GM12878 (cell line): ENCODE results near the gene FBXL3. TPM values are rescaled to one million over a fixed set of nuclear protein-coding genes. Genes with fewer than 3 reads are reported as not detected.

Experiments
- ATAC-seq: fragments of 200-7000 bp; cut with Tn5 transposase; 3 replicates; pipeline ENCODE4 v1.9.1; 2020; ENCODE audit warnings: mild to moderate bottlenecking, moderate library complexity
- BruUV-seq: library from RNA; stranded (reverse); fragments of 400-500 nt; replicated peaks from 2 replicates; lab custom pipeline; 2021; lab: Mats Ljungman, UMichigan
- CTCF ChIA-PET: fragments of 300-600 bp; sonication (Branson Sonifier 250); formaldehyde crosslinking; extraction: SDS; loops from one replicate; lab custom pipeline; 2021; ENCODE audit warnings: inconsistent platforms; lab: Yijun Ruan, JAX
- POLR2A ChIA-PET: fragments of 350-600 bp; formaldehyde crosslinking; extraction: SDS; loops from one replicate; lab custom pipeline; 2021; ENCODE audit warnings: inconsistent platforms; lab: Charles Lee
- RAD21 ChIA-PET: fragments of 300-600 bp; sonication (Branson Sonifier 250); formaldehyde crosslinking; loops from one replicate; lab custom pipeline; 2023; ENCODE audit warnings: antibody characterized with exemption; ENCODE audit not compliant: unreplicated experiment; lab: Charles Lee
- SMC1A ChIA-PET: fragments of 300-600 bp; sonication (Branson Sonifier 250); formaldehyde crosslinking; loops from one replicate; lab custom pipeline; 2023; ENCODE audit not compliant: unreplicated experiment, uncharacterized antibody; lab: Charles Lee
- DNase-seq: peaks from one replicate; pipeline ENCODE4 v3.0.0-alpha.2; 2011; ENCODE audit warnings: low read depth, low spot score
- FAIRE-seq: peaks from 3 replicates; lab custom pipeline; 2011; peaks lifted over from hg19 to GRCh38; lab: Jason Lieb, UNC
- H2AFZ ChIP-seq: 2 replicates; pipeline ENCODE4 v1.6.0; 2011; ENCODE audit warnings: low read depth, low read length, control low read depth; ENCODE audit not compliant: control insufficient read depth
- H3K27ac ChIP-seq: 2 replicates; pipeline ENCODE4 v1.5.1; 2011; ENCODE audit warnings: control low read depth; ENCODE audit not compliant: control insufficient read depth, insufficient read depth
- H3K27me3 ChIP-seq, 2 experiments: replicated peaks in 1 of 2; 2 replicates each; pipeline versions ENCODE4 v1.6.0 to v1.6.1; 2011; ENCODE audit warnings: low read length in 1 of 2; ENCODE audit not compliant: control insufficient read depth in 2 of 2, insufficient read depth in 2 of 2
- H3K36me3 ChIP-seq, 2 experiments: 2 replicates each; pipeline ENCODE4 v1.5.1; 2011; ENCODE audit warnings: low read length in 1 of 2; ENCODE audit not compliant: control insufficient read depth in 2 of 2, insufficient read depth in 2 of 2
- H3K4me1 ChIP-seq: 2 replicates; pipeline ENCODE4 v1.6.1; 2011; ENCODE audit warnings: mild to moderate bottlenecking, low read length, moderate library complexity, mixed read lengths; ENCODE audit not compliant: control insufficient read depth, insufficient read depth
- H3K4me2 ChIP-seq: 2 replicates; pipeline ENCODE4 v1.6.0; 2011; ENCODE audit warnings: control low read depth; ENCODE audit not compliant: control insufficient read depth, insufficient read depth
- H3K4me3 ChIP-seq: fragments of 200-600 bp; sonication (generic); 2 replicates; pipeline ENCODE4 v1.5.1; 2016
- H3K79me2 ChIP-seq: 2 replicates; pipeline ENCODE4 v1.6.0; 2011; ENCODE audit warnings: low read length; ENCODE audit not compliant: control insufficient read depth, insufficient read depth
- H3K9ac ChIP-seq: 2 replicates; pipeline ENCODE4 v1.8.0; 2011; ENCODE audit warnings: low read length, control low read depth, mixed read lengths; ENCODE audit not compliant: control insufficient read depth, insufficient read depth
- H3K9me3 ChIP-seq: replicated peaks from 3 replicates; pipeline ENCODE4 v1.5.1; 2011; ENCODE audit warnings: mild to moderate bottlenecking, low read length; ENCODE audit not compliant: control insufficient read depth, insufficient read depth
- H4K20me1 ChIP-seq: 2 replicates; pipeline ENCODE4 v1.6.0; 2011; ENCODE audit not compliant: control insufficient read depth, insufficient read depth
- ETV6 ChIP-seq, 2 experiments: fragments of 450-650 bp in 1 of 2; IDR thresholded peaks in 1 of 2; conservative IDR thresholded peaks in 1 of 2; 2 replicates each; pipeline ENCODE4 v1.6.1; 2014; ENCODE audit warnings: antibody characterized with exemption in 1 of 2, borderline replicate concordance in 1 of 2, low read depth in 1 of 2, mild to moderate bottlenecking in 1 of 2, moderate library complexity in 1 of 2
- EZH2 ChIP-seq: IDR thresholded peaks from 2 replicates; pipeline ENCODE4 v1.6.1; 2012; ENCODE audit warnings: low read depth, mild to moderate bottlenecking, control low read depth, inconsistent platforms, low read length, borderline replicate concordance; ENCODE audit not compliant: control insufficient read depth
- MYB ChIP-seq: fragments of 150-350 bp; IDR thresholded peaks from 2 replicates; pipeline ENCODE4 v1.6.1; 2014; ENCODE audit warnings: mild to moderate bottlenecking, low read depth, low read length, borderline replicate concordance
- RUNX3 ChIP-seq: IDR thresholded peaks from 2 replicates; pipeline ENCODE4 v1.6.1; 2012; ENCODE audit warnings: low read length, inconsistent platforms
- SMC3 ChIP-seq: IDR thresholded peaks from 2 replicates; pipeline ENCODE4 v1.6.1; 2011; ENCODE audit warnings: low read length, improper control_type of control experiment, borderline replicate concordance
- WGBS: methylation state at CpG from one replicate; pipeline ENCODE4 v1.1.6; 2016; ENCODE audit warnings: low lambda C conversion rate; ENCODE audit not compliant: insufficient replicate concordance, insufficient coverage; ENCODE audit errors: missing lambda C conversion rate; 5-methylcytosine and 5-hydroxymethylcytosine counted together
- in situ Hi-C: fragments of 300-500 bp; cut with MboI; formaldehyde crosslinking; loops from 9 replicates; pipeline ENCODE4 v1.14.3; 2018; ENCODE audit warnings: mixed read lengths
- intact Hi-C: fragments of 100-400 bp; cut with micrococcal nuclease; formaldehyde crosslinking; loops from one replicate; pipeline ENCODE4 v1.14.2; 2022; ENCODE audit not compliant: unreplicated experiment
- polyA plus RNA-seq, 11 experiments: library from polyadenylated mRNA; depleted of rRNA in 4 of 11; unstranded in 6 of 11; stranded (reverse) in 5 of 11; fragments of >200 nt; fragmentation: Nextera tagmentation in 4 of 11; fragmentation: Illumina TruSeq in 1 of 11; extraction: Ambion mirVana in 4 of 11; extraction: Trizol in 1 of 11; gene quantifications; 1 replicate in 1 of 11; 2 replicates in 10 of 11; pipeline versions ENCODE4 v1.2.1 to v1.2.3, GENCODE V29; 2011 to 2016; ENCODE audit warnings: inconsistent platforms in 2 of 11, missing spikeins in 2 of 11, low read depth in 1 of 11
- total RNA-seq, 4 experiments: library from RNA; depleted of rRNA in 3 of 4; stranded (reverse); fragments of >200 nt in 3 of 4; fragmentation: Illumina TruSeq in 1 of 4; extraction: Trizol in 1 of 4; gene quantifications; 2 replicates each; pipeline versions ENCODE4 v1.2.1 to v1.2.3, GENCODE V29; 2013 to 2021
- TF ChIP-seq, protein P1 (sequence below): fragments of 450-650 bp; IDR thresholded peaks from 2 replicates; pipeline ENCODE4 v1.6.1; 2016; ENCODE audit warnings: mild to moderate bottlenecking, moderate library complexity, borderline replicate concordance
- TF ChIP-seq, protein P2 (sequence below): IDR thresholded peaks from 2 replicates; pipeline ENCODE4 v1.6.1; 2012; ENCODE audit warnings: low read depth, low read length, improper control_type of control experiment
- TF ChIP-seq, protein P3 (sequence below): IDR thresholded peaks from 2 replicates; pipeline ENCODE4 v1.6.1; 2012; ENCODE audit warnings: low read depth, low read length, improper control_type of control experiment
- TF ChIP-seq, protein P4 (sequence below): IDR thresholded peaks from 2 replicates; pipeline ENCODE4 v1.6.1; 2012; ENCODE audit warnings: improper control_type of control experiment, low read depth, low read length; ENCODE audit not compliant: insufficient replicate concordance

FBXL3 gene
- total and polyA plus RNA-seq, 10 of the 15 experiments (the other 5 are each of a cell fraction or from before 2014, with no cell fraction given) = 9.0 to 26.4 (median 19.7) TPM

DNA sequence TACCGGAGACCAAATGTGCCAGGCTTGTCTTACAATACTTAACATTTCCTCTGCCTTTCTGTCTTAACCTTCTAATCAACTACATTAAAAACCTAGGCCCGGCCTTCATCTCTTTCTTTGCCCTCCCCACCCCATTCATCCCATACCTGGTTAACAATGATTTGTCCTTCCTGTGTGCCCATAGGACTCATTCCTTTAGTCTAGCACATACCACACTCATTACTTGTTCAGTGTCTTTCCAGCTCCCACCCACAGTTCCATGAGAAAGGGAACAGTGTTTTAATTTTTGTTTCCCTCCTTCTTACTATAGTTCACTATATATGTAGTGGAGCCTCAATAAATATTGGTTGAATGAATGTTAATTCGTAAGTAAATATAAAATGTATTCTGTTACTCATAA is 32.7 kb downstream of the FBXL3 start:
- FAIRE-seq = no peak
- no peak for ATAC-seq
- Histone ChIP-seq H3K4me2 (peak overlapping the region; percentile 96), H3K36me3 (peaks cover 1 to 10% of the 10 kb centered on the region in 2 experiments), H3K27me3 (no peaks in the 10 kb centered on the region), H3K4me1 (peaks cover 7% of the 10 kb centered on the region), H3K79me2 (peaks cover 22% of the 10 kb centered on the region), H3K27ac (no peak overlapping the region), H2AFZ (no peak overlapping the region), H3K4me3 (peak overlapping the region; percentile 90; the same call in 1 of the 2 replicates), H4K20me1 (no peaks in the 10 kb centered on the region), H3K9me3 (no peaks in the 10 kb centered on the region), H3K9ac (no peak overlapping the region)
- intact Hi-C loops (loop anchor here (5.0 kb wide), 1 partner anchor 508 kb away; no protein-coding TSS in a partner anchor), in situ Hi-C loops (loop anchor here (10.0 kb wide), 1 partner anchor 721 kb away; no protein-coding TSS in a partner anchor)
- no peak for DNase-seq
- 98% methylated on average over 3 of the region's 3 CpGs for WGBS
- ChIA-PET POLR2A (interaction anchor here (1.5 to 5.3 kb wide), 2 partner anchors 11 to 32 kb away, joined by 3 to 27 read pairs; partner anchors contain the start of gene FBXL3), RAD21 (interaction anchor here (2.2 kb wide), 1 partner anchor 31 kb away, joined by 10 read pairs; no protein-coding TSS in a partner anchor), SMC1A (interaction anchor here (1.5 to 2.3 kb wide), 6 partner anchors 7 to 31 kb away, joined by 3 to 12 read pairs (median 7); no protein-coding TSS in a partner anchor), CTCF (interaction anchor here (1.0 to 4.7 kb wide), 4 partner anchors 9 to 31 kb away, joined by 3 to 47 read pairs (median 6); no protein-coding TSS in a partner anchor)
- TF ChIP-seq ETV6 (conservative IDR thresholded peaks at IDR 0.05 in 1 of 2, IDR thresholded peaks at IDR 0.05 in 1 of 2; ENCODE audit: borderline replicate concordance in 1 of 2, low read depth in 1 of 2) (no peak), EZH2 (no peak), RUNX3 (no peak), MYB (no peak), SMC3 (no peak)
- TF ChIP-seq, protein P1, sequence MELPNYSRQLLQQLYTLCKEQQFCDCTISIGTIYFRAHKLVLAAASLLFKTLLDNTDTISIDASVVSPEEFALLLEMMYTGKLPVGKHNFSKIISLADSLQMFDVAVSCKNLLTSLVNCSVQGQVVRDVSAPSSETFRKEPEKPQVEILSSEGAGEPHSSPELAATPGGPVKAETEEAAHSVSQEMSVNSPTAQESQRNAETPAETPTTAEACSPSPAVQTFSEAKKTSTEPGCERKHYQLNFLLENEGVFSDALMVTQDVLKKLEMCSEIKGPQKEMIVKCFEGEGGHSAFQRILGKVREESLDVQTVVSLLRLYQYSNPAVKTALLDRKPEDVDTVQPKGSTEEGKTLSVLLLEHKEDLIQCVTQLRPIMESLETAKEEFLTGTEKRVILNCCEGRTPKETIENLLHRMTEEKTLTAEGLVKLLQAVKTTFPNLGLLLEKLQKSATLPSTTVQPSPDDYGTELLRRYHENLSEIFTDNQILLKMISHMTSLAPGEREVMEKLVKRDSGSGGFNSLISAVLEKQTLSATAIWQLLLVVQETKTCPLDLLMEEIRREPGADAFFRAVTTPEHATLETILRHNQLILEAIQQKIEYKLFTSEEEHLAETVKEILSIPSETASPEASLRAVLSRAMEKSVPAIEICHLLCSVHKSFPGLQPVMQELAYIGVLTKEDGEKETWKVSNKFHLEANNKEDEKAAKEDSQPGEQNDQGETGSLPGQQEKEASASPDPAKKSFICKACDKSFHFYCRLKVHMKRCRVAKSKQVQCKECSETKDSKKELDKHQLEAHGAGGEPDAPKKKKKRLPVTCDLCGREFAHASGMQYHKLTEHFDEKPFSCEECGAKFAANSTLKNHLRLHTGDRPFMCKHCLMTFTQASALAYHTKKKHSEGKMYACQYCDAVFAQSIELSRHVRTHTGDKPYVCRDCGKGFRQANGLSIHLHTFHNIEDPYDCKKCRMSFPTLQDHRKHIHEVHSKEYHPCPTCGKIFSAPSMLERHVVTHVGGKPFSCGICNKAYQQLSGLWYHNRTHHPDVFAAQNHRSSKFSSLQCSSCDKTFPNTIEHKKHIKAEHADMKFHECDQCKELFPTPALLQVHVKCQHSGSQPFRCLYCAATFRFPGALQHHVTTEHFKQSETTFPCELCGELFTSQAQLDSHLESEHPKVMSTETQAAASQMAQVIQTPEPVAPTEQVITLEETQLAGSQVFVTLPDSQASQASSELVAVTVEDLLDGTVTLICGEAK = no peak
- TF ChIP-seq, protein P2, sequence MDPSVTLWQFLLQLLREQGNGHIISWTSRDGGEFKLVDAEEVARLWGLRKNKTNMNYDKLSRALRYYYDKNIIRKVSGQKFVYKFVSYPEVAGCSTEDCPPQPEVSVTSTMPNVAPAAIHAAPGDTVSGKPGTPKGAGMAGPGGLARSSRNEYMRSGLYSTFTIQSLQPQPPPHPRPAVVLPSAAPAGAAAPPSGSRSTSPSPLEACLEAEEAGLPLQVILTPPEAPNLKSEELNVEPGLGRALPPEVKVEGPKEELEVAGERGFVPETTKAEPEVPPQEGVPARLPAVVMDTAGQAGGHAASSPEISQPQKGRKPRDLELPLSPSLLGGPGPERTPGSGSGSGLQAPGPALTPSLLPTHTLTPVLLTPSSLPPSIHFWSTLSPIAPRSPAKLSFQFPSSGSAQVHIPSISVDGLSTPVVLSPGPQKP = no peak
- TF ChIP-seq, protein P3, sequence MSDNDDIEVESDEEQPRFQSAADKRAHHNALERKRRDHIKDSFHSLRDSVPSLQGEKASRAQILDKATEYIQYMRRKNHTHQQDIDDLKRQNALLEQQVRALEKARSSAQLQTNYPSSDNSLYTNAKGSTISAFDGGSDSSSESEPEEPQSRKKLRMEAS = no peak
- TF ChIP-seq, protein P4, sequence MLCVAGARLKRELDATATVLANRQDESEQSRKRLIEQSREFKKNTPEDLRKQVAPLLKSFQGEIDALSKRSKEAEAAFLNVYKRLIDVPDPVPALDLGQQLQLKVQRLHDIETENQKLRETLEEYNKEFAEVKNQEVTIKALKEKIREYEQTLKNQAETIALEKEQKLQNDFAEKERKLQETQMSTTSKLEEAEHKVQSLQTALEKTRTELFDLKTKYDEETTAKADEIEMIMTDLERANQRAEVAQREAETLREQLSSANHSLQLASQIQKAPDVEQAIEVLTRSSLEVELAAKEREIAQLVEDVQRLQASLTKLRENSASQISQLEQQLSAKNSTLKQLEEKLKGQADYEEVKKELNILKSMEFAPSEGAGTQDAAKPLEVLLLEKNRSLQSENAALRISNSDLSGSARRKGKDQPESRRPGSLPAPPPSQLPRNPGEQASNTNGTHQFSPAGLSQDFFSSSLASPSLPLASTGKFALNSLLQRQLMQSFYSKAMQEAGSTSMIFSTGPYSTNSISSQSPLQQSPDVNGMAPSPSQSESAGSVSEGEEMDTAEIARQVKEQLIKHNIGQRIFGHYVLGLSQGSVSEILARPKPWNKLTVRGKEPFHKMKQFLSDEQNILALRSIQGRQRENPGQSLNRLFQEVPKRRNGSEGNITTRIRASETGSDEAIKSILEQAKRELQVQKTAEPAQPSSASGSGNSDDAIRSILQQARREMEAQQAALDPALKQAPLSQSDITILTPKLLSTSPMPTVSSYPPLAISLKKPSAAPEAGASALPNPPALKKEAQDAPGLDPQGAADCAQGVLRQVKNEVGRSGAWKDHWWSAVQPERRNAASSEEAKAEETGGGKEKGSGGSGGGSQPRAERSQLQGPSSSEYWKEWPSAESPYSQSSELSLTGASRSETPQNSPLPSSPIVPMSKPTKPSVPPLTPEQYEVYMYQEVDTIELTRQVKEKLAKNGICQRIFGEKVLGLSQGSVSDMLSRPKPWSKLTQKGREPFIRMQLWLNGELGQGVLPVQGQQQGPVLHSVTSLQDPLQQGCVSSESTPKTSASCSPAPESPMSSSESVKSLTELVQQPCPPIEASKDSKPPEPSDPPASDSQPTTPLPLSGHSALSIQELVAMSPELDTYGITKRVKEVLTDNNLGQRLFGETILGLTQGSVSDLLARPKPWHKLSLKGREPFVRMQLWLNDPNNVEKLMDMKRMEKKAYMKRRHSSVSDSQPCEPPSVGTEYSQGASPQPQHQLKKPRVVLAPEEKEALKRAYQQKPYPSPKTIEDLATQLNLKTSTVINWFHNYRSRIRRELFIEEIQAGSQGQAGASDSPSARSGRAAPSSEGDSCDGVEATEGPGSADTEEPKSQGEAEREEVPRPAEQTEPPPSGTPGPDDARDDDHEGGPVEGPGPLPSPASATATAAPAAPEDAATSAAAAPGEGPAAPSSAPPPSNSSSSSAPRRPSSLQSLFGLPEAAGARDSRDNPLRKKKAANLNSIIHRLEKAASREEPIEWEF = no peak
- no TSS peak for BruUV-seq
